RWPE1 (cell line): ENCODE data around the gene DNASE2B.

Source experiments
- CTCF ChIA-PET: fragments of 350-600 bp; sonication (Branson Sonifier 250); formaldehyde crosslinking; extraction: SDS; loops from one replicate; lab custom pipeline; 2021; lab: Yijun Ruan, JAX
- POLR2A ChIA-PET: fragments of 400-600 bp; formaldehyde crosslinking; extraction: SDS; loops from one replicate; lab custom pipeline; 2020; ENCODE audit warnings: antibody characterized with exemption; ENCODE audit not compliant: low non-redundant PET; lab: Yijun Ruan, JAX
- DNase-seq: peaks from one replicate; pipeline ENCODE4 v3.0.0; 2012; ENCODE audit warnings: low spot score
- H3K27ac ChIP-seq: fragments of 450-650 bp; 2 replicates; pipeline ENCODE4 v1.5.1; 2017
- TF ChIP-seq, protein P1 (sequence below): fragments of 450-650 bp; conservative IDR thresholded peaks from 2 replicates; pipeline ENCODE4 v1.5.1; 2017; ENCODE audit warnings: low read depth, mild to moderate bottlenecking

DNASE2B gene, protein sequence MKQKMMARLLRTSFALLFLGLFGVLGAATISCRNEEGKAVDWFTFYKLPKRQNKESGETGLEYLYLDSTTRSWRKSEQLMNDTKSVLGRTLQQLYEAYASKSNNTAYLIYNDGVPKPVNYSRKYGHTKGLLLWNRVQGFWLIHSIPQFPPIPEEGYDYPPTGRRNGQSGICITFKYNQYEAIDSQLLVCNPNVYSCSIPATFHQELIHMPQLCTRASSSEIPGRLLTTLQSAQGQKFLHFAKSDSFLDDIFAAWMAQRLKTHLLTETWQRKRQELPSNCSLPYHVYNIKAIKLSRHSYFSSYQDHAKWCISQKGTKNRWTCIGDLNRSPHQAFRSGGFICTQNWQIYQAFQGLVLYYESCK

DNA sequence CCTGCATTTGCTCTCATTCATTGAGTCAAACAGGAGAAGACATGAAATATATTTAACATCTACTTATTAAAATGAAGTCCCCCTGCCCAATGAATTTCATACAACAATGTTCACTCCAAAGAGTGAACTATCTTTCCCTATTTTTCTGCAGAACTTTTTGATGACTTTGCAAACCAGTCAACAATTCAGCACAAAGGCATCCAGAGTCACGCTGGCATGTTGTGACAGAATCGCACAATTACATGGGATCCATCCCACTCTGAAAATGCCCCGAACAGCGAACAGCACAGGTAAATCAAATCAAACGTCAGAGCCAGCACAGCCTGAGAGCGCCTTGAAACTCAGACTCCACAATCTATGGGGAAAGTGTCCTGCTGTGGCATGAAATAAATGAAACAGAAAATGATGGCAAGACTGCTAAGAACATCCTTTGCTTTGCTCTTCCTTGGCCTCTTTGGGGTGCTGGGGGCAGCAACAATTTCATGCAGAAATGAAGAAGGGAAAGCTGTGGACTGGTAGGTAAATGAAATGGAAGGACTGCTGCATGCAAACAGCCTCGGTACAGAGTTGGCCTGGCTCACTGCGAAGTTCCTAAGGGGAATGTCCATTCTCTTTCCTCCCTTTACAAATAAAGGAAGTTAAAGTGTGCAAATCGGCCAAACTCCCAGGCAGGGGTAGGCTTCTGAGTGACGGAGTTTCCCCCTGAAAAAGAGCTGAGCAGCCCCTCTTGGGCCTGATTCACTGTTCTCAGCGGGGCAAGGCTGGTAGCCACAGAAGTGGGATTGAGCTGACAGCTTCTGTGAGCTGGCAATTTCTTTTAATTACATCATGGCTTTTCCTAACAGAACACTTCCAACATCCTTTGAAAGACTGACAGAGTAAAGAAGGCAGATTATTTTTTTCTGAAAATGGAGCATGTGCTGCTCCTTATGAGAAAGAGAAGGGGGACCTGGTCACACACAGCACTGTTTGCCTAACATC is at the start of gene DNASE2B:
Gene DNASE2B, plus strand, starts transcription at position 310 of the 981 bp plus-strand sequence. Its CDS starts 81 bp downstream, at position 391.
- no peak for DNase-seq
- TF ChIP-seq, protein P1, sequence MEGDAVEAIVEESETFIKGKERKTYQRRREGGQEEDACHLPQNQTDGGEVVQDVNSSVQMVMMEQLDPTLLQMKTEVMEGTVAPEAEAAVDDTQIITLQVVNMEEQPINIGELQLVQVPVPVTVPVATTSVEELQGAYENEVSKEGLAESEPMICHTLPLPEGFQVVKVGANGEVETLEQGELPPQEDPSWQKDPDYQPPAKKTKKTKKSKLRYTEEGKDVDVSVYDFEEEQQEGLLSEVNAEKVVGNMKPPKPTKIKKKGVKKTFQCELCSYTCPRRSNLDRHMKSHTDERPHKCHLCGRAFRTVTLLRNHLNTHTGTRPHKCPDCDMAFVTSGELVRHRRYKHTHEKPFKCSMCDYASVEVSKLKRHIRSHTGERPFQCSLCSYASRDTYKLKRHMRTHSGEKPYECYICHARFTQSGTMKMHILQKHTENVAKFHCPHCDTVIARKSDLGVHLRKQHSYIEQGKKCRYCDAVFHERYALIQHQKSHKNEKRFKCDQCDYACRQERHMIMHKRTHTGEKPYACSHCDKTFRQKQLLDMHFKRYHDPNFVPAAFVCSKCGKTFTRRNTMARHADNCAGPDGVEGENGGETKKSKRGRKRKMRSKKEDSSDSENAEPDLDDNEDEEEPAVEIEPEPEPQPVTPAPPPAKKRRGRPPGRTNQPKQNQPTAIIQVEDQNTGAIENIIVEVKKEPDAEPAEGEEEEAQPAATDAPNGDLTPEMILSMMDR = no peak
- no peak within 1 kb of the TSS for H3K27ac ChIP-seq
- ChIA-PET POLR2A (no interaction called here), CTCF (interaction anchor here (0.6 kb wide), 1 partner anchor 159 kb away, joined by 5 read pairs; no protein-coding TSS in a partner anchor)

GRCh38 chr1:84348759-84349158 is 49.5 kb upstream of the DNASE2B start:
- no peak for DNase-seq
- TF ChIP-seq, protein P1 = no peak
- H3K27ac ChIP-seq = no peak overlapping the region
- ChIA-PET POLR2A (no interaction called here), CTCF (no interaction called here)

- H3K27ac ChIP-seq = no peak overlapping the region
- CTCF ChIA-PET = no interaction called here
- TF ChIP-seq, protein P1 = no peak
- POLR2A ChIA-PET = no interaction called here
- DNase-seq = no peak
Observed at GRCh38 chr1:84350104-84350503, 48.2 kb upstream of the DNASE2B start.

DNA sequence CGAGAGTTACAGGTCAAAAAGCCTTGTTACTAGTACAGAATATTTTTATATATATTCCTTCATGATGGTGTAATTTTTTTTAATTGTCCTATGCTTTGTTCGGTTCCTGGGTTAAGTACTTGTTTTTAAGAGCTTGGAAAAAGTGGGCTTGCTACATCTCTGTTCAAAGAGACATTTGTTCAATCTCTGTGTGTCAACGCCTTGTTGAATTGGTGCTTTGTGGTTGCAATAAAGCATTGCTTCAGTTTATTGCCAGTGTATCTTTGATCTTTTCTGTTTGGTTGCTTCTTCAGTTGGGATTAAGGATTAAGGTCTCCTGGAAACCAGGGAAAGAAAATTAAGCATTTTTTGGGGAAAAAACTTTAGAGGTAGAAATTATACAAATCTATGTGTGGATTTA is 47.7 kb upstream of the DNASE2B start:
- TF ChIP-seq, protein P1 = no peak
- ChIA-PET CTCF (no interaction called here), POLR2A (no interaction called here)
- no peak for DNase-seq
- H3K27ac ChIP-seq = no peak overlapping the region

DNA sequence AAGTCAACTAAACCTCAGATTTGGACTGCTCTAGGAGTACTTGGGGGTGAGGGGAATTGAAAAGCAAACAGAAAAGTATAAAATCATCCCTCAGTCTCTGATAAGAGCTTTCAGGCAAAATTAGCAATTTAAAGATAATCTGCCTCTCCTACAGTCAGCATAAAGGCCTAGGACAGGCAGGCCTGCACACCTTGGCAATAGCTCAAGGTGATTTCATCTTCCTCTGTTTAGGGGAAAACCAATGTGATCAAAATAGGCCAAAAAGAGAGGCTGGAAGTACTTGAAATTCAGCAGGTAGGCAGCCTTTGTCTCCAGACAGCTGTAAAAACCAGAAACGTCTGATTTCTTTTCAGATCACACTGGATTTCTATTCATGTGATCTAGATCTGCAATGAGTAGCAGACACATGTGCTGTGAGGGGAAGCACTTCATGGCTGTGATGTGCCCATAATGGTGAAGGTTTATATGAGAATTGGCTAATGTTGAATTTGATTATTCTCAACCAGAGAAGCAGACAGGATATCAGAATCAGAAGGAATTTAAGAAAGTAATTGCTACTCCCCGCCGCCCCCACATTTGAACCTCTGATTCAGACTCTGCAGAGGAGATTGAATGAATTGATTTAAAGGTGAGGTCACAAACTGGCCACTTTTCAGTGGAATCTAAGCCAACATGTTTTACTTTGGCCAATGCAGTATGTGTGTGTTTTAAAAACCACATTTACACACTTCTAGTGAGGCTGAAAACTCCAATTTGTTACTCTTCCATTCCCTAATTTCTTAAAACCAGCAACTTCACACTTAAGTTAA is 45.8 kb upstream of the DNASE2B start:
- CTCF ChIA-PET = interaction anchor here (0.6 kb wide), 1 partner anchor 51 kb away, joined by 3 read pairs; no protein-coding TSS in a partner anchor
- no peak for DNase-seq
- POLR2A ChIA-PET = no interaction called here
- no peak overlapping the region for H3K27ac ChIP-seq
- TF ChIP-seq, protein P1 = no peak

- ChIA-PET CTCF (no interaction called here), POLR2A (no interaction called here)
- H3K27ac ChIP-seq = no peak overlapping the region
- DNase-seq = no peak
- TF ChIP-seq, protein P1 = no peak
Observed at GRCh38 chr1:84353695-84354094, 44.6 kb upstream of the DNASE2B start.
